ENCODE measurements around the gene RNF115. TPM values are rescaled to one million over a fixed set of nuclear protein-coding genes. Genes with fewer than 3 reads are reported as not detected.

Gene RNF115
- total and polyA plus RNA-seq, 2 of the 4 experiments (the other 2 are of a cell fraction), result 13.5 to 22.9 TPM

DNA sequence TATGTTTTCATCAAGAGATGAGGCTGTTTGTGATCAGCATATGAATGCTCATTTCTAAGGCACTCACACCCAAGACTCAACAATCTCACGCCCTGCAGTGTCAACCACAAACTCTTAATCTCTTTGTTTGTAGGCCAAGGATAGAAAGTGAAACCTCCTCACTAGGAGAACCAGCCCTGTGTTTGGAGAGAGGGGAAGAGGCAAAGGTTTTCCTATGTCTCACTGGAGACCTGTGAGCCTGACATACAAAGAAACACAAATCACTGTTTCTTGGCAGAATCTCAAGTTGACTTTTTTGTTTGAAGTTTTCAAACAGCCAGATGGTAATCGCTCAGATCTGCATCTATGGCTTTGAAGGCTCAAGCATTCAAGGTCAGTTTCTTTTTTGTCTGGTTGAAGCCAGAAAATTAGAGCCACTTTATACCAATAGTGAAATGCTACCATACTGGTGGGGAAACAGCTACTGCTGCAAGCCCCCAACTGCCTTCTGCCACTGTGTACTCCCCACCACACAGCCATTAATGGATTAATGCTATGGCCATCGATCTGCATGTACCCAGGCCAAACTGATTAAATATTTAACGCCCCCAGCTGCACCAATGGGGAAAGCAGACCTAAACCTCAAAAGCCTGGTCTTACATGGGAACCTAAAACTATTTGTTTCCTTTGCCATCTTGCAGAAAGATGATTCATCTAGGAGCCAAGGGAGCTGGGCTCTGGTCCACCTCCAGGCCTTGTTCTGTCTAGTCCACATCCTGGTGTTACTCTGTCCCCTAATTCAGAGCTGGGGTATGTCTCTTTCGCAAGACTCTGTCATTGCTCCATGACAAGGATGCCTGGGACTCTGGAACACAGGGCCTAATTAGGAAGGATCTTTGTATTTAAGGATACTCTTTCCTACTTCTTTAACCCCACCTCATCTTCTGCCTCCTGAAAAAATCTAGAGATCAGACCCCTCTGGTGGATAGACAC lies 133.0 kb downstream of the RNF115 start (continued):
- TF ChIP-seq, protein P1, sequence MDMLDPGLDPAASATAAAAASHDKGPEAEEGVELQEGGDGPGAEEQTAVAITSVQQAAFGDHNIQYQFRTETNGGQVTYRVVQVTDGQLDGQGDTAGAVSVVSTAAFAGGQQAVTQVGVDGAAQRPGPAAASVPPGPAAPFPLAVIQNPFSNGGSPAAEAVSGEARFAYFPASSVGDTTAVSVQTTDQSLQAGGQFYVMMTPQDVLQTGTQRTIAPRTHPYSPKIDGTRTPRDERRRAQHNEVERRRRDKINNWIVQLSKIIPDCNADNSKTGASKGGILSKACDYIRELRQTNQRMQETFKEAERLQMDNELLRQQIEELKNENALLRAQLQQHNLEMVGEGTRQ (IDR thresholded peaks at IDR 0.05; ENCODE audit: low read depth, low read length), result no peak
- TF ChIP-seq BHLHE40 (IDR thresholded peaks at IDR 0.05; ENCODE audit: low read depth, low read length), result no peak
- TF ChIP-seq NFE2L2 (IDR thresholded peaks at IDR 0.05; ENCODE audit: low read depth, low read length), result no peak

DNA sequence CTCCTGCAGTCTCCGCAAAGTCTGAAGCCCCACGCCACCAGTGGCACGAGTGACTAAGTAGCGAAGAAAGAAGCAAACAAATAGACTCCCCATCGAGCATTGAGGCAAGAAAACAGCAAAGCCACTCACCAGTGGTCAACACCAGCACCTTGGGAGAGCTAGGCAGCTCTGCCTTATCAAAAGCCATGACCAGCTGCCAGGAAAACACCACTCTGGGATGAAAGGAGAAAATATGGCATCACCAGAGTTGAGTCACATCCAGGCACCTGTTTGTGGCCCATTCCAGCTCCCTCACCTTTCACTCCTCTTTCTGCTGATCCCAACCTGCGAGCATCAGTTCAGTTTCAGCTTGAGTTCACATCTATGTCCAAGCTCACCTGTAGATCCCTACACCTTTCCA lies 134.0 kb downstream of the RNF115 start:
- Histone ChIP-seq H2AK5ac (ENCODE audit: low read depth, low read length) (0 out of 2 replicates have a peak overlapping the region, but pooled peaks have one; percentile 11), H2BK15ac (ENCODE audit: low read depth, low read length) (no peak overlapping the region; the same call in 2 of the 3 replicates), H3K18ac (ENCODE audit: low read depth, low read length) (no peak overlapping the region), H3K27me3 (ENCODE audit: control insufficient read depth, insufficient read depth, low read length) (no peaks in the 10 kb centered on the region), H3K56ac (ENCODE audit: extremely low read depth, insufficient read depth, low read length) (no peak overlapping the region), H3K36me3 (ENCODE audit: control insufficient read depth, insufficient read depth, low read length) (no peaks in the 10 kb centered on the region), H3K4me3 (ENCODE audit: insufficient read depth, low read depth, low read length) (no peak overlapping the region), H2AFZ (replicated peaks; ENCODE audit: low read length, poor library complexity) (no peak overlapping the region), H2BK5ac (ENCODE audit: low read depth, low read length, poor library complexity, severe bottlenecking) (no peak overlapping the region), H3K9ac (ENCODE audit: low read depth, low read length) (no peak overlapping the region), H3K27ac (ENCODE audit: insufficient read depth, low read length) (no peak overlapping the region), H4K20me1 (ENCODE audit: insufficient read depth, low read length) (no peaks in the 10 kb centered on the region), H3K4me1 (ENCODE audit: control insufficient read depth, insufficient read depth, low read length) (peaks cover 10% of the 10 kb centered on the region; the same call in 1 of the 2 replicates), H4K8ac (ENCODE audit: low read depth in 2 of 2, low read length in 2 of 2) (no peak overlapping the region), H3K14ac (replicated peaks; ENCODE audit: low read depth, low read length) (no peak overlapping the region), H3K9me3 (ENCODE audit: control insufficient read depth, insufficient read depth, low read length) (no peaks in the 10 kb centered on the region), H3K79me1 (ENCODE audit: low read depth in 1 of 2, low read length in 2 of 2) (0 out of 4 replicates have a peak, but pooled peaks cover 0 to 3% of the 10 kb centered on the region in 2 experiments), H4K5ac (ENCODE audit: low read depth, low read length) (no peak overlapping the region), H2BK20ac (ENCODE audit: low read depth, low read length) (no peak overlapping the region), H3K9me1 (ENCODE audit: insufficient read depth, low read length) (peaks cover 7% of the 10 kb centered on the region), H3K4ac (ENCODE audit: low read depth, low read length) (peak overlapping the region; percentile 29; the same call in 1 of the 2 replicates), H4K91ac (ENCODE audit: insufficient read depth, low read depth, low read length) (no peak overlapping the region), H3K23ac (ENCODE audit: low read depth, low read length) (no peak overlapping the region), H2AK9ac (replicated peaks; ENCODE audit: low read depth, low read length, poor library complexity) (no peak overlapping the region), H2BK120ac (ENCODE audit: low read depth, low read length) (peak overlapping the region; percentile 12; the same call in 1 of the 2 replicates), H3K4me2 (ENCODE audit: low read depth, low read length) (no peak overlapping the region)
- 100% methylated on average over 2 of the region's 6 CpGs; no CpG with 5 or more reads in 1 of the 2 experiments for WGBS, 2 experiments (ENCODE audit: extremely low coverage in 2 of 2, insufficient read length in 1 of 2)
- ATAC-seq (ENCODE audit: low read depth) (no peak), DNase-seq (no peak)
- ChIA-PET POLR2A (ENCODE audit: unreplicated experiment) (no interaction called here), CTCF (no interaction called here)
- intact Hi-C loops (cut with micrococcal nuclease) (no loop called here), dilution Hi-C loops (cut with HindIII; ENCODE audit: low sequenced_read_pairs, unreplicated experiment) (no loop called here), in situ Hi-C loops (cut with MboI; ENCODE audit: low sequenced_read_pairs) (no loop called here)
- BruUV-seq (replicated peaks), result no TSS peak
- no peak for TF ChIP-seq MAFK (IDR thresholded peaks at IDR 0.05; ENCODE audit: low read depth, low read length)
- no peak for TF ChIP-seq RAD21 (IDR thresholded peaks at IDR 0.05; ENCODE audit: low read length)
- TF ChIP-seq, protein P1 (IDR thresholded peaks at IDR 0.05; ENCODE audit: low read depth, low read length), result no peak
- no peak for TF ChIP-seq FOS (IDR thresholded peaks at IDR 0.05; ENCODE audit: low read depth, low read length)
- no peak for TF ChIP-seq MAZ (IDR thresholded peaks at IDR 0.05; ENCODE audit: borderline replicate concordance, low read depth, low read length)
- TF ChIP-seq CHD1 (IDR thresholded peaks at IDR 0.05; ENCODE audit: low read depth, low read length), result no peak
- no peak for TF ChIP-seq BHLHE40 (IDR thresholded peaks at IDR 0.05; ENCODE audit: low read depth, low read length)
- TF ChIP-seq, protein P2, sequence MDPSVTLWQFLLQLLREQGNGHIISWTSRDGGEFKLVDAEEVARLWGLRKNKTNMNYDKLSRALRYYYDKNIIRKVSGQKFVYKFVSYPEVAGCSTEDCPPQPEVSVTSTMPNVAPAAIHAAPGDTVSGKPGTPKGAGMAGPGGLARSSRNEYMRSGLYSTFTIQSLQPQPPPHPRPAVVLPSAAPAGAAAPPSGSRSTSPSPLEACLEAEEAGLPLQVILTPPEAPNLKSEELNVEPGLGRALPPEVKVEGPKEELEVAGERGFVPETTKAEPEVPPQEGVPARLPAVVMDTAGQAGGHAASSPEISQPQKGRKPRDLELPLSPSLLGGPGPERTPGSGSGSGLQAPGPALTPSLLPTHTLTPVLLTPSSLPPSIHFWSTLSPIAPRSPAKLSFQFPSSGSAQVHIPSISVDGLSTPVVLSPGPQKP (IDR thresholded peaks at IDR 0.05; ENCODE audit: borderline replicate concordance, low read depth, low read length), result no peak
- TF ChIP-seq POLR2A (IDR thresholded peaks at IDR 0.05; ENCODE audit: low read depth, low read length), result no peak

Data from IMR-90 (cell line).